HG03159 (cell line): ENCODE measurements around the gene CDADC1.
"Not testable (repeated sequence)": the region's sequence is repeated elsewhere in the genome, so short reads cannot be mapped to it uniquely, and the experiment has no call there.

Experiments used
- ATAC-seq: cut with Tn5 transposase; IDR thresholded peaks from one replicate; pipeline ENCODE4 v1.9.1; 2021; ENCODE audit warnings: mild to moderate bottlenecking, moderate library complexity; ENCODE audit not compliant: unreplicated experiment

Gene CDADC1

DNA sequence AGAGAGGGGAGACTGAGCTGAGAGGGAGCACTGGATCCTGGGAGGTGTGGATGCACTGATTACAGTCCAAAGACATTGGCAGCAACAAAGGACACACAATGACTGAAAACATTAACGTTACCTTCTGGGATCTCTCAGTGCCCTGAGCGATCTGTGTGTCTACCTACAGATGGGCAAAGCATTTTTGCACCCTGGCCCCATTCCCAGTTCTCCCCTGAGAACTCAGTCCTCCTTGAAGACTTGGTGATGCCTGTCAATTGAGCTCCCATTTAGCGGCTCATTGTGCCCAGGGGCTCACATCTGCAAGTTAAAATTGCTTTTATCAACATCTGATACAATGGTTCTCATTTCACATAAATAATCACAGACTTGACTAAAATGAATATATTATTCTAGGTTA, 62.5 kb downstream of the CDADC1 start:
- ATAC-seq = no peak

DNA sequence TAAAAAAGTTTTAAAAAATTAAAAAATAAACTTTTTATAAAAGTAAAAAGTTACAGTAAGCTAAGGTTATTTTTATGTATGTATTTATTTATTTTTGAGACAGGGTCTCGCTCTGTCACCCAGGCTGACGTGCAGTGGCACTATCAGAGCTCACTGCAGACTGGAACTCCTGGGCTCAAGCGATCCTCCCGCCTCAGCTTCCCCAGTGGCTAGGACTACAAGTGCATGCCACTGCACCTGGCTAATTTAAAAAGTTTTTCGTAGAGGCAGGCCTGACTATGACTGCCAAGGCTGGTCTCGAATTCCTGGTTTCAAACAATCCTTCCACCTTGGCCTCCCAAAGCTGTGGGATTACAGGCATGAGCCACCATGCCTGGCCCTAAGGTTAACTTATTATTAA, 64.1 kb downstream of the CDADC1 start:
- ATAC-seq = no peak

DNA sequence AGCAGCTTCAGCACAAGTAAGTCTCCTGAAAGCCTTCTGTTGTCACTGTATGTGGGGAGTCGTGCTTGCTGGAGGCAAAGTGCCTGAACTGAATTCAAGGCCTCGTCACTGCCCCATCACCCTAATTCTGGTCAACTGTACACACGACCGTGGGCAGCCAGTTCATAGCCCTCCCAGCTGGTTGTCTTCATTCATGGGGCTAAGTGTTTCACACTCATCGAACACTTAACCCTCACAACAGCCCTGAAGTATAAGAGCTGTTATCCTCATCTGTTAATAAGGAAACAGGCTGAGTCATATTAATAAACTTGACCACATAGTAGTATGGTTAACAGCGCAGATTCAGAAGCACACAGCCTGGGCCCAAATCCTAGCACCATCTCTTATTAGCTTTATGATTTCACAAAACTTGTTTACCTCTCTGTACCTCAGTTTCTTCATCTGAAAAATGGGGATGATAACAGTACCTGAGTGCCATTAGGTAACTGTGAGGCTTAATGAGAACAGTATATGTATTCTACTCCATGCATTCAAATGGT, 66.7 kb downstream of the CDADC1 start:
- no peak for ATAC-seq

DNA sequence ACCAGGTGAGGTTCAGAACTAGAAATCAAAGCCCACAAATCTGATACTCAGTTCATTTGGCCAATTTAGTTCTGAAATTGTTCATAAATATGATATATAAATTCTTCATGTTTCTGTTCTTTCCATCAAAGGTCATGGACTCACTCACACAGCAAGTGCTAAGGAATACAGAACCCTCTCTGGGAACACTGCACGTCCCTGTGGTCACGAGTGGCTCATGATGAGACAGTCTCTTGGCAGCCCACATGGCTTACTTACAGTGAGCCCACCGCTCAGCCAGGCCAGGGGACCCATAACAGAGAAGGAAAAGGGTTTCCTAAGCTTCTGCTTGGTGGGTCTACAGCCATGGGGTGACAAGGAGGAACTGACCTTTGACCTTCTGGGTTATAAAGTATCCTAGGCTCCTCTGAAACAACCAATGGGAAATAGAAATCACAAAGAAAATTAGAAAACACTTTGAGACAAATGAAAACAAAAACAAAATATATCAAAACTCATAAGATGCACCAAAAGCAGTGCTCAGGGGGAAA, 67.4 kb downstream of the CDADC1 start:
- ATAC-seq = no peak

DNA sequence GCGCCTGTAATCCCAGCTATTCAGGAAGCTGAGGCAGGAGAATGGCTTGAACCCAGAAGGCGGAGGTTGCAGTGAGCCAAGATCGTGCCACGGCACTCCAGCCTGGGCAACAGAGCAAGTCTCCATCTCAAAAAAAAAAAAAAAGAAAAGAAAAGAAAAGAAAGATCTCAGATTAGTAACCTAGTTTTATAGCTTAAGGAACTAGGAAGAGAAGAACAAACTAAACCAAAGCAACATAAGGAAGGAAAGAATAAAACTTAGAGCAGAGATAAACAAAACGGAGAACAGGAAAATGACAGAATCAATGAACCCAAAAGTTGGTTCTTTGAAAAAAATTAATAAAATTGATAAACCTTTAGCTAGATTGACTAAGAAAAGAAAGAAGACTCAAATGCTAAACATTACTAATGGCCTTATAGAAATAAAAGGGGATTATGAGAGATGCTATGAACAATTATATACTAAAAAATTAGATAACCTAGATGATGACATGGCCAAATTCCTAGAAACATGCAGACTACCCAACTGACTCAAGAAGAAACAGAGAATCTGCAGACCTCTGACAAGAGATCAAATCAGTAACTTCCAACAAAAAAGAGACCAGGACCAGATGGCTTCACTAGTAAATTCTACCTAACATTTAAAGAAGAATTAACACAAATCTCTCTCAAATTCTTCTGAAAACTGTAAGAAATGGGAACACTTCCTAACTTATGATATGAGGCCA, 68.2 kb downstream of the CDADC1 start:
- no peak for ATAC-seq

DNA sequence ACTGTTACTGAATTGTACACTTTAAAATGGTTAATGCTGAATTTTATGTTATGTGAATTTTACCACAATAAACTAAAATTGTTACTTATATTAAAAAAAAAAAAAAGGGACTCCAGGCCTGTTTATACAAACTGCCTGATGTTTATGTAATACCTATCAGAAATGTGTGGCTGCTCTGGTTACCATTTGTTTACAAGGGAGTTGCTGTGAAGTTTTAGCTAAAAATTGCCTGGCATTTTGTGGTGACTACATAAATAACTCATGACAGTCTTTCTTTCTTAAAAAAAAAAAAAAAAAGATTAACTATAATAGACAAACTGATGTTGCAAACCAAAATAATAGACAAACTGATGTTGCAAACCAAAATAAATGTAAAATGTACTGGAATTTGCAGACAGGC, 71.8 kb downstream of the CDADC1 start:
- ATAC-seq = no peak

DNA sequence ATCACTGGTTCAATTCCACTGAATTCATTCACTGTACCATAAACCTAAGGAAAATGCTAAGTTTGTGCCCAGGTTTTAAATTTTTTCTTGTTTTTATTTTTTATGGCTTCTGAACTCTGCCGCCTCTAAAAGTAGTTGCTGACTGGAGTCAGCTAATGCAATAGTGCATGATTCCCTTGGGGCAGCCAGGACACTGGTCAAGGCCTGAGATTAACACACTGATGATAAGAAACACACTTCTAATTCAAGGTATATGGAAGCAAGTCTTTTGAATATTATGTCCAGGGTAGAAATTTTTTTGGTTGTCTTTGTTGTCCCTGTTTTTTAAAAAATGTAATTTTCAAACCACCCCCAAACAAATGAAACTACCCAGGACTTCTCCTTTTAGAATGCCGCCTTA, 72.2 kb downstream of the CDADC1 start:
- no peak for ATAC-seq

DNA sequence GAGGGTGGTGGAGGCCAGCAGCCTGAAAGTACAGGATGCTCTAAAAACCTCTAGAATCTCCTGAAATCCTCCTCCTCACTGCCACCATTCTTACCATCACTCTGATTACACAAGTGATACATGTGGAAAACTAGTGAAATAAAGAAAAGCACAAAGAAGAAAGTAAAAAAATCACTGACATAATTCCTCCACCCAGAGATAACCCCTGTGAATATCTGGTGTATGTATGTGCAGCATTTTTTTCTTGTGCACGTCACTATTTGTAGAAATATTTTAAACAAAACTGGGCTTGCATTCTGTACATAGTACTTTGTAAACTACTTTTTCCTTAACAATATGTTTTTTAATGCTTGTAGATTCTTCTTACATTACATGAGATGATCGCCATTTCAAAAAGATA, 73.2 kb downstream of the CDADC1 start:
- ATAC-seq = no peak

DNA sequence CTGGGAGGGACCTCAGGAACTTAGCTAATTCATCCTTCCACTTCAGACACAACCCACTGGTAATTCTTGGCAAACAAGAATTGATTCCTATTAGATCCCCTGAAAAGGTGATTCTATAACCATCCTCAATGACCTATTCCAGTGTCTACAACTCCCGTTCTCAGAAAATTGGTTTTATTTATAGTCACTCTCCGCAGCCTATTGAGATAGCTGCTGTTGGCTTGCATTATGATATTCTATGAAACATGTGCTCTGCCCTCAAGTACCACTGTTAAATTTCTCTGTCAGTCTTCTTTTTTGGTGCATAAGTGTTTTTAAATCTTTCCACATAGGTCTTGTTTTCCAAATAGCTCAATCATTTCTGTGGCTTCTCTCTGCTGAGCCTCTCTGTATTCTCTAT, 75.0 kb downstream of the CDADC1 start:
- no peak for ATAC-seq

DNA sequence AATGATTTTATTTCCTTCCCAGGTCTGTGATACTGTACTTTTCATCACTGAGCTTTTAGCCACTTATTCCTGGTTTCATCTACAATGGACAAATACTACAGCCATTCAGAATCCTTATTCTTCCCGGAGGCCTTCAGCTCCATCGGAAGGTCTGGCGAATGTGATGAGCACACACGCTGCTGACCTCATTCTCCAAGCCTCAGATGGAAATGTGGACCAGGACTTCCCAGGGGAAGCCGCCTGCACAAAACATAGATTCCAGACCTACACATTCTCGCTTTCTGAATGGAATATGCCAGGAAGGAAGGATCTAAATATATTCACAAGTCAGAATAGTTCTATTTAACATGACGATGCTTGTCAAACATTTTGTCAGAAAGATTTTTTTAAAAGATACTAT, 75.6 kb downstream of the CDADC1 start:
- no peak for ATAC-seq

DNA sequence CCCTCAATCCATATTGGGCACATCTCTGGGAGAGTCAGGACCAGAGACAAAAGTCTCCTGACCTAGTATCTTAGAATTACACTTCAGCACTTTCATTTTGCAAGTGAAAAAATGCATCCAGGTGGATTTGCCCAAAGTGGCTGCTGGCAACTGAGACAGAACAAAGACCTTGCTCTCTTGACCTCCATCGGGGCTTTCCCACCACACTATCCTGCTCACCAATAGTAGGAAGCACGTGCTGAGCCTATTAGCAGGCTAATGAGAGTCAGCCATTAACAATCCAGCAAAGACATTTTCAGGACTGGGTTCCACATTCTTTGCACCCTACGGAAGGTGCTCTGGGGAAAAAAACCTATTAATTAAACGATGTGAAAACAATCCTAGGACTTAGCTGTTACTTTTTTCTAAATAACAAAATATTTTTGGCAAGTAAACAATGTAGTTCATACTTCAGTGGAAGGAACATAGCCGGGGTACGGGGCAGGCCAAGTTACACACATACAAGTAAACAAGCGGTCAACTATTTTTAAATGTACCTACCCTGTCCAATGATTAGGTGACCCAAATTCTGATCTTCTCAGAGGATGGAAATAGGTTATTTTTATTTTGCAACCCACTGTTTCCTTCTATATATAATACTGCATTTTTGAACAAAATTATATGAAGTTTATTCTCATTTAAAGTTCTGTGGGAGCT, 78.6 kb downstream of the CDADC1 start:
- ATAC-seq = no peak

DNA sequence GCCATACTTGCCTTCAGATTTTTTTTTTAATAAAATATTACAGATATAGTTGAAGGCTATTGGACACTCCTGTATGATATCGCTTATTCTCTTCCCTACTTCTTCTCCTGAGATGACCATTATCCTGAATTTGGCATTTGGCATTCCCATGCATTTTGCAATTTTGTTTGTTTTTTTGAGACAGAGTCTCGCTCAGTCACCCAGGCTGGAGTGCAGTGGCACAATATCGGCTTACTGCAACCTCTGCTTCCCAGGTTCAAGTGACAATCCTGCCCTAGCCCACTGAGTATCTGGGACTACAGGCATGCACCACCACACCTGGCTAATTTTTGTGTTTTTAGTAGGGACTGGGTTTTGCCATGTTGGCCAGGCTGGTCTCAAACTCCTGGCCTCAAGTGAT, 79.4 kb downstream of the CDADC1 start:
- not testable (repeated sequence) for ATAC-seq

DNA sequence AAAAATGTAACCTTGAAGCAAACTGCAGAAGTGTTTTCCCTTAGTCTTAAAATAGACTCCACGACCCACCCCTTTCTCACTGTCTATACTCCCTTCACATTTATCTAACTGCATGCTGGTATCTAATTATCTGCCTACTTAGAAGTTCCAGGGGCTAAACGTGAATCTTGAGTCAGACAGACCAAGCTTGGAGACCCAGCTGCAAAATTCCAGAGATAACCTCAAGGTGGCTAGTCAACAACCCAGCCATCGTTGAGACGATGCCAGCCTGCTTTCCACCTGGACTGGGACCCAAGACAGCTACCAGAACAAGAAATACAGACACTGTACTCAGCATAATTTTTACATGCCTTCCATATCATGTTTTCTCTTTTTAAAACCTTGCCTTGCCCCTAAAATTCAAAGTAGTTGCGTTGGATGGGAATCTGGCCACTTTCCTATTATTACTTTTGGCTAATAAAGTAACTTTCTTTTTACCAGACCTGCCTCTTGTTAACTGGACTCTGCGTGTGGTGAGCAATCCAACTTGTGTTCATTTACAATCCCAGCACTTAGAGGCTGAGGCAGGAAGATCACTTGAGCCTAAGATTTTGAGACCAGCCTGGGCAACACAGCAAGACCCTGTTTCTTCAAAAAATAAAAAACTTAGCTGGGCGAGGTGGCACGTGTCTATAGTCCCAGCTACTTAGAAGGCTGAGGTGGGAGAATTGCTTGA, 82.3 kb downstream of the CDADC1 start:
- ATAC-seq = no peak

DNA sequence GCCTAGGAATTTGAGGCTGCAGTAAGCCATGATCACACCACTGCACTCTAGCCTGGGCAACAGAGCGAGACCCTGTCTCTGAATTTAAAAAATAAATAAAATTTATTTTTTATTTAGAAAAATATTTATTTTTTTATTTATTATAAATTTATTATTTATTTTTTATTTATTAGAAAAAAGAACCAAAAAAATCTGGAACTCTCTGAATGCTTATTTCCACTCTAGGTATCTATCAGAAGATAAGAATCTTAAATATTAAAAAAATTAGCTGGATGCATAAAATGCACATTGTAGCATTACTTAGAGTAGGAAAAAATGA, 82.8 kb downstream of the CDADC1 start:
- ATAC-seq = no peak

DNA sequence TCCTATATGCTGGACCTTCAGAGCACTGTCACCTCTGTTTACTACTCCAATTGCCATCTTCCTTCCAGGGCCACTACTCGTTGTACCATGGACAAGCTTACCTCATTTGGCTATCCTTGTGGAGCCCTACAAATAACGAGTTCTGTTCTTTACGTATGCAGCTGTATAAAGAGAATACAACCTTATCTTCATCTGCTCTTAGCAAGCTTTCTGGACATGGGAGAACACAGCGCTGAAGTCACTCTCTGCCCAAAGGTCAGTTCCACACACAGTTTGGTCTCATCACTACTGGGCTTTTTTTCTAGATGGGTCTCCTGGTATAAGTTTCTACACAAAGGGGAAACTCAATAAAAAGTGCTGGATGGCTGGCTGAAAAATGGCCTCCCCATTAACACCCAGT, 88.9 kb downstream of the CDADC1 start:
- no peak for ATAC-seq

DNA sequence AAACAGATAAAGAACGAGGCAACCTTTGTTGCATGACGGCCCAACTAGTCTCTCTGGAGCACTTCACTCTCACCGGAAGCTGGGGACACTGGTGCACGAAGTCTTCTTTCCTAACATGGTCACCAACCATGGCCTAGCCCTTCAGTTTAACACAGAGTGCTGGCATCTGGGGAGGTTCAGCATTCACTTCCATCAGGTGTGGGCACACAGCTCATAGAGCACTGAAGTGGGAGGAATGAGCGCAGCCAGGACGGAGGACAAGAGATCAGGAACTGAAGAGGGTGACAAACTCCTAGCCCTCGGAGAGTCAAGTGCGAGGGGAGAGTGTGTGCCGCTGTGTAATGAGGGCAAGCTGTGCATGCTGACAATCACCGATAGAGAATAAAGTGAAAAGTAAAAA, 92.4 kb downstream of the CDADC1 start:
- ATAC-seq = no peak

DNA sequence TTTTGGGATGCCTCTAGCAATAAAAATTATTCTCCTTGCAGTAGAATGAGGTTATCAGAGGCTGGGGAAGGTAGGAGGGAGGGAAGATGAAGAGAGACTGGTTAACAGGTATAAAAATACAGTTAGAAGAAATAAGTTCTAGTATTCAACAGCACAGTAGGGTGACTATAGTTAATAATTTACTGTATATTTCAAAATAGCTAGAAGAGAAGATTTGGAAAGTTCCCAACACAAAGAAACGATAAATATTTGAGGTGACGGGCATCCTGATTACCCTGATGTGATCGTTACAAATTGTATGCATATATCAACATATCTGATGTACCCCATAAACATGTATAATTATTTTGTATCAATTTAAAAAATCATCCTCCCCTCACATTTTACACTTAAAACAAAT, 93.8 kb downstream of the CDADC1 start:
- ATAC-seq = no peak

DNA sequence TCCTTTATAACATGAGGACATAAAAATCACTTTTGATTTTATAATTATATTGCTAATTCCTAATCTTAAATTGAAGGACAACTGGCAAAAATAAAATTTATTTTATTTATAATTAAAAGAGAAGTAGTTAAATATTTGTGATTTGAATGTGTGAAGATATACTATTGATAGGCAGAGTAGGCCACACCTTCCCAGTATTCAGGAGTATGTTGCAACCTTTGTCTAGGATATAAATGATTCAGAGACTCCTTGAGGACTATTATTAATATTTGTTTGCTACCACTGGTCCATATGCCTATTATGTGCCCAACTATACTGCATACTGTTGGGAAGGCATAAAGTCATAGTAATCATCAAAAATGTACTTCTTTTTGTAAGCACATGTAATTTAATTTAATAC, 94.2 kb downstream of the CDADC1 start:
- no peak for ATAC-seq

DNA sequence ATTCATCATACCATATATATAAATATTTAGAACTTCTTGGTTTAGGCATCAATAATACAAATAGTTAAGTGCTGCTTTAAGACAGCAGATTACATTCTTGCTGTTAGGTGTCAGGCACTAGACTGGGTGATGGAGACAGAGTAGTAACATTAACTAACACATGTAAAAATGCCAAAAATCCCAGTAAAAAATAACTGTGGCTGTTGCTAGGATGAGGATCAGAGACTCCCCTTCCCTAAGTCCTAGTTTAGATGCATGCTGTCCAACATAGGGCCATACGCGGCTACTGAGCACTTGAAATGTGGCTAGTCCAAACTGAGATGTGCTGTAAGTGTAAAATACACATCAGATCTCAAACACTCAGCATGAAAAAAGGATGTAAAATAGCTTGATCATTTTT, 94.7 kb downstream of the CDADC1 start:
- no peak for ATAC-seq
